SU-DHL-6 (cell line): Measurements from ENCODE around the gene ZNF552.
"Not testable (repeated sequence)": the region's sequence is repeated elsewhere in the genome, so short reads cannot be mapped to it uniquely, and the experiment has no call there.

Experiments used
- H2AFZ ChIP-seq: fragments of 200-600 bp; sonication (generic); 2 replicates; pipeline ENCODE4 v1.6.1; 2014; ENCODE audit warnings: low read depth, mild to moderate bottlenecking, moderate library complexity, mixed read lengths, antibody characterized with exemption, low read length; ENCODE audit not compliant: severe bottlenecking
- H3F3A ChIP-seq: fragments of 200-600 bp; shearing (Covaris generic); 2 replicates; pipeline ENCODE4 v1.6.0; 2016; ENCODE audit warnings: antibody characterized with exemption, mild to moderate bottlenecking; ENCODE audit not compliant: insufficient read depth
- H3K27ac ChIP-seq: fragments of 200-600 bp; sonication (generic); 2 replicates; pipeline ENCODE4 v1.5.1; 2016; ENCODE audit warnings: low read depth, mild to moderate bottlenecking, low read length, moderate library complexity, mixed read lengths
- H3K27me3 ChIP-seq: fragments of 200-600 bp; sonication (generic), shearing (Covaris generic); 2 replicates; pipeline ENCODE4 v1.6.0; 2014; ENCODE audit warnings: mild to moderate bottlenecking, low read length
- H3K36me3 ChIP-seq: fragments of 200-600 bp; sonication (generic); 2 replicates; pipeline ENCODE4 v1.6.1; 2014; ENCODE audit warnings: mild to moderate bottlenecking, low read length, mixed read lengths
- H3K4me2 ChIP-seq: fragments of 300-600, 200-600 bp; shearing (Covaris generic), sonication (generic); 2 replicates; pipeline ENCODE4 v1.6.0; 2014; ENCODE audit warnings: low read length, low read depth, mild to moderate bottlenecking; ENCODE audit not compliant: poor library complexity, severe bottlenecking
- H3K4me3 ChIP-seq: fragments of 200-600 bp; sonication (generic); 2 replicates; pipeline ENCODE4 v1.5.1; 2014; ENCODE audit warnings: antibody characterized with exemption, low read length, mild to moderate bottlenecking, mixed read lengths; ENCODE audit not compliant: insufficient read depth, poor library complexity, severe bottlenecking
- H3K79me2 ChIP-seq: fragments of 200-600 bp; sonication (generic); 2 replicates; pipeline ENCODE4 v1.6.1; 2014; ENCODE audit warnings: mild to moderate bottlenecking, low read length, moderate library complexity; ENCODE audit not compliant: insufficient read depth
- H3K9ac ChIP-seq: fragments of 200-600 bp; sonication (generic); 2 replicates; pipeline ENCODE4 v1.7.0; 2014; ENCODE audit warnings: mild to moderate bottlenecking, low read length
- H3K9me2 ChIP-seq: fragments of 200-600 bp; sonication (generic); replicated peaks from 2 replicates; pipeline ENCODE4 v1.6.1; 2014; ENCODE audit warnings: low read length; ENCODE audit not compliant: insufficient read depth
- H3K9me3 ChIP-seq: fragments of 200-600 bp; sonication (generic); 2 replicates; pipeline ENCODE4 v1.6.1; 2014; ENCODE audit warnings: low read length, mixed read lengths; ENCODE audit not compliant: insufficient read depth
- H4K20me1 ChIP-seq: fragments of 200-600 bp; sonication (generic); 2 replicates; pipeline ENCODE4 v1.6.1; 2014; ENCODE audit warnings: low read depth, mild to moderate bottlenecking, antibody characterized with exemption, low read length, moderate library complexity, mixed read lengths
- CTCF ChIP-seq: fragments of 200-600 bp; sonication (generic); IDR thresholded peaks from one replicate; pipeline ENCODE4 v1.5.1; 2017; ENCODE audit warnings: antibody characterized with exemption, mild to moderate bottlenecking, low read length, moderate library complexity; ENCODE audit not compliant: insufficient read depth, poor library complexity, severe bottlenecking
- EZH2phosphoT487 ChIP-seq: fragments of 200-600 bp; sonication (generic), shearing (Covaris generic); conservative IDR thresholded peaks from 2 replicates; pipeline ENCODE4 v1.6.1; 2018; ENCODE audit warnings: mild to moderate bottlenecking, antibody characterized with exemption, low read length, moderate library complexity, mixed read lengths

ZNF552 gene

DNA sequence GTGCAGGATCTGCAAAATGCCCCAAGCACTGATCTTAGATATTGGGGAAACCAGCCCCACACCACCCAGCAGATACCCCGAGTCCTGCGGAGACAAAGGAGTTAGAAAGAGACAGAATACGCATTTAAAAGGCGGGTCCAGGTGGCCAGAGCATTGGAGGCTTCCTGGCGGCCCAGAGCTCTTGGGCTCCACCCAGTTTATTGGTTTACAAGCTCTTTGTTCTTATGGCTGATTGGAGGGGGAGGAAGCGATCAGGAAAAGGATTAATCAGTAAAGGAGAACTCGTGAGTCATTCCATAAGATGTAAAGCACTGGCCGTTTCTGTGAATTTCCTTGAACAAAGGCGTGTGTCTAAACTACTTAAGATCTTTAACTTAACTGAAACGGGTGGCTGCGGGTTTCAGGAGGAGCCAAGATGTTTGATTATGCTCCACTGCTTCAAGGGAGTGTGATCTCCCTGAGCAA is 35.9 kb upstream of the ZNF552 start:
- peak overlapping the region; percentile 78 for H3K9ac ChIP-seq
- no peaks in the 10 kb centered on the region for H4K20me1 ChIP-seq
- peak overlapping the region; percentile 64 for H3K27ac ChIP-seq
- H3K36me3 ChIP-seq = no peaks in the 10 kb centered on the region
- peaks cover 8% of the 10 kb centered on the region; the same call in 1 of the 2 replicates for H3F3A ChIP-seq
- H3K27me3 ChIP-seq = no peaks in the 10 kb centered on the region
- TF ChIP-seq CTCF (no peak), EZH2phosphoT487 (no peak)
- H3K4me3 ChIP-seq = peak overlapping the region; percentile 68
- H3K79me2 ChIP-seq = peaks cover 24% of the 10 kb centered on the region
- H3K4me2 ChIP-seq = peak overlapping the region; percentile 54
- no peaks in the 10 kb centered on the region for H3K9me2 ChIP-seq
- H2AFZ ChIP-seq = no peak overlapping the region
- H3K9me3 ChIP-seq = no peaks in the 10 kb centered on the region

GRCh38 chr19:57849666-57850473 is 35.2 kb upstream of the ZNF552 start, which contains the start of gene ZNF587:
TSS of gene ZNF587 (plus strand) at chr19:57849859. CDS start at chr19:57850039, 180 bp downstream.
- Histone ChIP-seq H3K79me2 (peaks cover 30% of the 10 kb centered on the region), H3K27ac (peak within 1 kb of the TSS; percentile 64)
- not testable (repeated sequence) for H3F3A ChIP-seq

GRCh38 chr19:57849162-57849665 is 34.5 kb upstream of the ZNF552 start:
- H3K36me3 ChIP-seq, H3K9ac ChIP-seq, H3F3A ChIP-seq, H3K27me3 ChIP-seq, H2AFZ ChIP-seq, H3K9me3 ChIP-seq, H3K9me2 ChIP-seq, H3K4me3 ChIP-seq, H3K27ac ChIP-seq, H4K20me1 ChIP-seq: not testable (repeated sequence)
- Histone ChIP-seq H3K4me2 (peak overlapping the region; percentile 2), H3K79me2 (peaks cover 36% of the 10 kb centered on the region)

More at GRCh38 chr19:57849666-57850473, 35.2 kb upstream of the ZNF552 start, which contains the start of gene ZNF587:
- H3K9me2 ChIP-seq, H3K36me3 ChIP-seq, H3K9me3 ChIP-seq, H3K27me3 ChIP-seq, H4K20me1 ChIP-seq, H2AFZ ChIP-seq: not testable (repeated sequence)
- Histone ChIP-seq H3K9ac (peak within 1 kb of the TSS; percentile 78), H3K4me2 (peak within 1 kb of the TSS; percentile 54), H3K4me3 (peak within 1 kb of the TSS; percentile 68)

DNA sequence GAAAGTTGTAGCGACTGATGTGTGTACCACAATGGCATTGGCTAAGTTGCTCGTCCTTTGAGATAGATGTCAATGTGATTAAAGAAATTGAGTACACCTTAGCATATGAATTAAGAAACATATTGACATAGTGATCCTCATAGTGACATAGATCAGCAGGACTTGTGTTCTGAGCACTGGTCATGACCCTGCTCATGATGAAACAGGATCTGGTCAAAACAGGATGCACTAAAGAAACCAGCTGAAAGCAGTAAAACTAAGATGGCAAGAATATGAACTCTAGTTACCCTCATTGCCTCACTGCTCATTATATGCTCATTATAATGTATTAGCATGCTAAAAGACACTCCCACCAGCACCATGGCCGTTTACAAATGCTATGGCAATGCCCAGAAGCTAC is 32.5 kb upstream of the ZNF552 start:
- not testable (repeated sequence) for H4K20me1 ChIP-seq, H3K9me3 ChIP-seq, H3K9ac ChIP-seq, H3K27ac ChIP-seq, H3K4me2 ChIP-seq, H3K9me2 ChIP-seq, H3F3A ChIP-seq, H2AFZ ChIP-seq, H3K36me3 ChIP-seq, H3K4me3 ChIP-seq, H3K27me3 ChIP-seq
- H3K79me2 ChIP-seq = peaks cover 48% of the 10 kb centered on the region
